OCI-LY7 (cell line): ENCODE measurements around the gene WNT7A. TPM values are rescaled to one million over a fixed set of nuclear protein-coding genes. Genes with fewer than 3 reads are reported as not detected.

ENCODE experiments used
- BruUV-seq: library from RNA; stranded (reverse); fragments of 400-500 nt; replicated peaks from 2 replicates; lab custom pipeline; 2021; lab: Mats Ljungman, UMichigan
- CTCF ChIA-PET: fragments of 300-600 bp; sonication (Branson Sonifier 250); formaldehyde crosslinking; loops from one replicate; lab custom pipeline; 2022; ENCODE audit warnings: antibody characterized with exemption; ENCODE audit not compliant: unreplicated experiment; lab: Charles Lee
- POLR2A ChIA-PET: fragments of 300-600 bp; sonication (Branson Sonifier 250); formaldehyde crosslinking; loops from one replicate; lab custom pipeline; 2022; ENCODE audit warnings: antibody characterized with exemption; lab: Charles Lee
- DNase-seq: peaks from one replicate; pipeline ENCODE4 v3.0.0-alpha.2; 2015; ENCODE audit warnings: low spot score
- H2AFZ ChIP-seq: fragments of 200-600 bp; sonication (generic), shearing (Covaris generic); 2 replicates; pipeline ENCODE4 v1.6.1; 2014; ENCODE audit warnings: mild to moderate bottlenecking, antibody characterized with exemption, low read length, moderate library complexity
- H3K27ac ChIP-seq: fragments of 200-600 bp; sonication (generic); 2 replicates; pipeline ENCODE4 v1.5.1; 2014; ENCODE audit warnings: mixed run types, low read depth, mild to moderate bottlenecking, moderate library complexity, low read length, inconsistent platforms; ENCODE audit not compliant: poor library complexity, severe bottlenecking
- H3K36me3 ChIP-seq: fragments of 200-600 bp; sonication (generic); 2 replicates; pipeline ENCODE4 v1.6.1; 2014; ENCODE audit warnings: mild to moderate bottlenecking, antibody characterized with exemption, low read length, moderate library complexity, mixed read lengths; ENCODE audit not compliant: insufficient read depth
- H3K4me1 ChIP-seq: fragments of 200-600 bp; sonication (generic); 2 replicates; pipeline ENCODE4 v1.5.1; 2014; ENCODE audit warnings: mild to moderate bottlenecking, low read length; ENCODE audit not compliant: insufficient read depth, poor library complexity, severe bottlenecking
- H3K4me2 ChIP-seq: fragments of 200-600 bp; sonication (generic); 2 replicates; pipeline ENCODE4 v1.6.1; 2014; ENCODE audit warnings: mild to moderate bottlenecking, low read length
- H3K4me3 ChIP-seq: fragments of 200-600 bp; sonication (generic); 2 replicates; pipeline ENCODE4 v1.5.1; 2014; ENCODE audit warnings: mild to moderate bottlenecking, low read depth, low read length; ENCODE audit not compliant: poor library complexity, severe bottlenecking
- H3K79me2 ChIP-seq: fragments of 200-600 bp; sonication (generic); 2 replicates; pipeline ENCODE4 v1.6.1; 2016; ENCODE audit warnings: low read depth, mild to moderate bottlenecking, low read length, moderate library complexity, mixed read lengths; ENCODE audit not compliant: insufficient read depth
- H3K9me2 ChIP-seq: fragments of 200-600 bp; sonication (generic); 2 replicates; pipeline ENCODE4 v1.6.1; 2016; ENCODE audit warnings: mild to moderate bottlenecking, low read length, mixed read lengths; ENCODE audit not compliant: insufficient read depth
- H3K9me3 ChIP-seq: fragments of 200-600 bp; sonication (generic); 2 replicates; pipeline ENCODE4 v1.6.1; 2014; ENCODE audit warnings: mild to moderate bottlenecking, mixed run types, low read length, mixed read lengths
- H4K20me1 ChIP-seq: fragments of 200-600 bp; sonication (generic); 2 replicates; pipeline ENCODE4 v1.6.1; 2014; ENCODE audit warnings: mild to moderate bottlenecking, antibody characterized with exemption, low read length, moderate library complexity, mixed read lengths; ENCODE audit not compliant: insufficient read depth
- EZH2phosphoT487 ChIP-seq: fragments of 200-600 bp; sonication (generic); IDR thresholded peaks from 2 replicates; pipeline ENCODE4 v1.6.1; 2018; ENCODE audit warnings: low read depth, borderline replicate concordance, mild to moderate bottlenecking, mixed run types, antibody characterized with exemption, low read length, moderate library complexity, mixed read lengths
- intact Hi-C: fragments of 100-400 bp; cut with micrococcal nuclease; formaldehyde crosslinking; loops from one replicate; pipeline ENCODE4 v1.10.0; 2022; ENCODE audit not compliant: unreplicated experiment
- total RNA-seq, 2 experiments: library from RNA; depleted of rRNA in 1 of 2; stranded (reverse); fragments of >200 nt in 1 of 2; shearing (Covaris generic) in 1 of 2; gene quantifications; 2 replicates each; pipeline ENCODE4 v1.2.3, GENCODE V29; 2014 to 2022
- TF ChIP-seq, protein P1 (sequence below): fragments of 200-600 bp; sonication (generic); conservative IDR thresholded peaks from 2 replicates; pipeline ENCODE4 v1.5.1; 2014; ENCODE audit warnings: mild to moderate bottlenecking, antibody characterized with exemption, low read length, moderate library complexity, mixed read lengths

The WNT7A gene
- total RNA-seq, 2 experiments from 2014 or later, result not detected

- Histone ChIP-seq H3K79me2 (no peaks in the 10 kb centered on the region), H2AFZ (no peak overlapping the region), H3K27ac (no peak overlapping the region), H3K4me1 (no peaks in the 10 kb centered on the region), H3K9me2 (no peaks in the 10 kb centered on the region), H3K36me3 (no peaks in the 10 kb centered on the region), H3K4me2 (no peak overlapping the region), H3K9me3 (no peaks in the 10 kb centered on the region), H3K4me3 (no peak overlapping the region), H4K20me1 (no peaks in the 10 kb centered on the region)
- intact Hi-C loops, result no loop called here
- ChIA-PET POLR2A (no interaction called here), CTCF (interaction anchor here (0.6 kb wide), 1 partner anchor 60 kb away, joined by 3 read pairs; no protein-coding TSS in a partner anchor)
- no peak for TF ChIP-seq EZH2phosphoT487
- TF ChIP-seq, protein P1, sequence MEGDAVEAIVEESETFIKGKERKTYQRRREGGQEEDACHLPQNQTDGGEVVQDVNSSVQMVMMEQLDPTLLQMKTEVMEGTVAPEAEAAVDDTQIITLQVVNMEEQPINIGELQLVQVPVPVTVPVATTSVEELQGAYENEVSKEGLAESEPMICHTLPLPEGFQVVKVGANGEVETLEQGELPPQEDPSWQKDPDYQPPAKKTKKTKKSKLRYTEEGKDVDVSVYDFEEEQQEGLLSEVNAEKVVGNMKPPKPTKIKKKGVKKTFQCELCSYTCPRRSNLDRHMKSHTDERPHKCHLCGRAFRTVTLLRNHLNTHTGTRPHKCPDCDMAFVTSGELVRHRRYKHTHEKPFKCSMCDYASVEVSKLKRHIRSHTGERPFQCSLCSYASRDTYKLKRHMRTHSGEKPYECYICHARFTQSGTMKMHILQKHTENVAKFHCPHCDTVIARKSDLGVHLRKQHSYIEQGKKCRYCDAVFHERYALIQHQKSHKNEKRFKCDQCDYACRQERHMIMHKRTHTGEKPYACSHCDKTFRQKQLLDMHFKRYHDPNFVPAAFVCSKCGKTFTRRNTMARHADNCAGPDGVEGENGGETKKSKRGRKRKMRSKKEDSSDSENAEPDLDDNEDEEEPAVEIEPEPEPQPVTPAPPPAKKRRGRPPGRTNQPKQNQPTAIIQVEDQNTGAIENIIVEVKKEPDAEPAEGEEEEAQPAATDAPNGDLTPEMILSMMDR, result no peak
- DNase-seq, result no peak
- no TSS peak for BruUV-seq
These were observed 32.9 kb downstream of the WNT7A start for GRCh38 chr3:13846716-13847570.

DNA sequence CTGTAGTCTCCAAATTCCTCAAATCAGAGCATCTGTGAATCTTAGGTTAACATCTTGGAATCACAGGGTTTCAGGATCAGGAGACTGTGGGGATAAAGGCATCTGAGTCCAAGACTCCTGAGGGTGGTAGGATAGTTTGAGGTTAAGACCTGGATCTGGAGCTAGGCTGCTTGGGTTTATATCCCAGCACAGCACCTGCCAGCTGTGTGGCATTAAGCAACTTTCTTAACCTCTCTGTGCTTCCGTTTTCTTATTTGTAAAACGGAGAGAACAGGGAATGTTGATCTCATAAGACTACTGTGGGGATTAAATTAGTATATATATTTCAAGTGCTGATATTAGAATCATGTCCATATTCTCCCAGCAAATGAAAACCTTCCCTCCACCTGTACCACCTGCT is 33.6 kb downstream of the WNT7A start:
- intact Hi-C loops, result no loop called here
- BruUV-seq, result no TSS peak
- Histone ChIP-seq H3K9me3 (no peaks in the 10 kb centered on the region), H3K4me2 (no peak overlapping the region), H3K4me1 (no peaks in the 10 kb centered on the region), H4K20me1 (no peaks in the 10 kb centered on the region), H3K36me3 (no peaks in the 10 kb centered on the region), H2AFZ (no peak overlapping the region), H3K79me2 (no peaks in the 10 kb centered on the region), H3K27ac (no peak overlapping the region), H3K4me3 (no peak overlapping the region), H3K9me2 (no peaks in the 10 kb centered on the region)
- TF ChIP-seq EZH2phosphoT487, result no peak
- TF ChIP-seq, protein P1, result no peak
- no peak for DNase-seq
- CTCF ChIA-PET, result no interaction called here
- POLR2A ChIA-PET, result no interaction called here

GRCh38 chr3:13845806-13846205 is 34.1 kb downstream of the WNT7A start:
- no peaks in the 10 kb centered on the region for H4K20me1 ChIP-seq
- BruUV-seq, result no TSS peak
- H3K4me2 ChIP-seq, result no peak overlapping the region
- POLR2A ChIA-PET, result no interaction called here
- TF ChIP-seq, protein P1, result no peak
- TF ChIP-seq EZH2phosphoT487, result no peak
- CTCF ChIA-PET, result no interaction called here
- H3K9me2 ChIP-seq, result no peaks in the 10 kb centered on the region
- H3K4me3 ChIP-seq, result no peak overlapping the region
- no peaks in the 10 kb centered on the region for H3K9me3 ChIP-seq
- no peaks in the 10 kb centered on the region for H3K36me3 ChIP-seq
- intact Hi-C loops, result no loop called here
- H3K27ac ChIP-seq, result no peak overlapping the region
- no peaks in the 10 kb centered on the region for H3K4me1 ChIP-seq
- DNase-seq, result no peak
- H2AFZ ChIP-seq, result no peak overlapping the region
- H3K79me2 ChIP-seq, result no peaks in the 10 kb centered on the region
